GM12872 (cell line): ENCODE results near the gene CEMP1.

ENCODE experiments used
- TF ChIP-seq, protein P1 (sequence below): IDR thresholded peaks from 3 replicates; pipeline ENCODE4 v1.5.1; 2011; ENCODE audit warnings: low read depth, mild to moderate bottlenecking, low read length, moderate library complexity; ENCODE audit not compliant: insufficient read depth

CEMP1 gene

DNA sequence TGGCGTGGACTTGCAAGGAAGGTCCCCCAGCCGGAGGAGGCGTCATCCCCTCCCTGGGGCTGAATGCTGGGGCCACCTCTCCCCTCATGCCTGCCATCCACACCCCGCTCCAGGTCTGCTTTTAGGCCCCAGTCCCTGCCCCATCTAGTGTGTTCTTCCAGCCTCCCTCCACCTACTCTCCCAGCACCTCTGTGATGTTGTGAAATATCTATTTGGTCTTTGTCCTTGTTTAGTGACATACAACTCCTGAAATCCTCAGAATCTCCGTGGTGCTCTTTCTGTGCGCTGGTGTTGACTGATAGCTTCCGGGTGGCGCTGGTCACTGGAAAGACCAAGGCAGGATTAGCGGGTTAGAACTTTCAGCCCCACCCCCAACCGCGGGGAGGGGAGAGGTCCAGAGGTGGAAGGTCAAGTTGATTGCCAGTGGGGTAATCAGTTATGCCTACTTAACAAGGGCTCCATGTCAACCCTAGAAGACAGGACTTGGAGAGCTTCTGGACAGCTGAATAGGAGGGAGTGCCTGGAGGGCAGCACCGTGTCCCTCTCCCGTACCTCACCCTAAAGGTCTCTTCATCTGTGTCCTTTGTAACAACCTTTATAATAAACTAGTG, 46.2 kb downstream of the CEMP1 start:
- TF ChIP-seq, protein P1, sequence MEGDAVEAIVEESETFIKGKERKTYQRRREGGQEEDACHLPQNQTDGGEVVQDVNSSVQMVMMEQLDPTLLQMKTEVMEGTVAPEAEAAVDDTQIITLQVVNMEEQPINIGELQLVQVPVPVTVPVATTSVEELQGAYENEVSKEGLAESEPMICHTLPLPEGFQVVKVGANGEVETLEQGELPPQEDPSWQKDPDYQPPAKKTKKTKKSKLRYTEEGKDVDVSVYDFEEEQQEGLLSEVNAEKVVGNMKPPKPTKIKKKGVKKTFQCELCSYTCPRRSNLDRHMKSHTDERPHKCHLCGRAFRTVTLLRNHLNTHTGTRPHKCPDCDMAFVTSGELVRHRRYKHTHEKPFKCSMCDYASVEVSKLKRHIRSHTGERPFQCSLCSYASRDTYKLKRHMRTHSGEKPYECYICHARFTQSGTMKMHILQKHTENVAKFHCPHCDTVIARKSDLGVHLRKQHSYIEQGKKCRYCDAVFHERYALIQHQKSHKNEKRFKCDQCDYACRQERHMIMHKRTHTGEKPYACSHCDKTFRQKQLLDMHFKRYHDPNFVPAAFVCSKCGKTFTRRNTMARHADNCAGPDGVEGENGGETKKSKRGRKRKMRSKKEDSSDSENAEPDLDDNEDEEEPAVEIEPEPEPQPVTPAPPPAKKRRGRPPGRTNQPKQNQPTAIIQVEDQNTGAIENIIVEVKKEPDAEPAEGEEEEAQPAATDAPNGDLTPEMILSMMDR: no peak

DNA sequence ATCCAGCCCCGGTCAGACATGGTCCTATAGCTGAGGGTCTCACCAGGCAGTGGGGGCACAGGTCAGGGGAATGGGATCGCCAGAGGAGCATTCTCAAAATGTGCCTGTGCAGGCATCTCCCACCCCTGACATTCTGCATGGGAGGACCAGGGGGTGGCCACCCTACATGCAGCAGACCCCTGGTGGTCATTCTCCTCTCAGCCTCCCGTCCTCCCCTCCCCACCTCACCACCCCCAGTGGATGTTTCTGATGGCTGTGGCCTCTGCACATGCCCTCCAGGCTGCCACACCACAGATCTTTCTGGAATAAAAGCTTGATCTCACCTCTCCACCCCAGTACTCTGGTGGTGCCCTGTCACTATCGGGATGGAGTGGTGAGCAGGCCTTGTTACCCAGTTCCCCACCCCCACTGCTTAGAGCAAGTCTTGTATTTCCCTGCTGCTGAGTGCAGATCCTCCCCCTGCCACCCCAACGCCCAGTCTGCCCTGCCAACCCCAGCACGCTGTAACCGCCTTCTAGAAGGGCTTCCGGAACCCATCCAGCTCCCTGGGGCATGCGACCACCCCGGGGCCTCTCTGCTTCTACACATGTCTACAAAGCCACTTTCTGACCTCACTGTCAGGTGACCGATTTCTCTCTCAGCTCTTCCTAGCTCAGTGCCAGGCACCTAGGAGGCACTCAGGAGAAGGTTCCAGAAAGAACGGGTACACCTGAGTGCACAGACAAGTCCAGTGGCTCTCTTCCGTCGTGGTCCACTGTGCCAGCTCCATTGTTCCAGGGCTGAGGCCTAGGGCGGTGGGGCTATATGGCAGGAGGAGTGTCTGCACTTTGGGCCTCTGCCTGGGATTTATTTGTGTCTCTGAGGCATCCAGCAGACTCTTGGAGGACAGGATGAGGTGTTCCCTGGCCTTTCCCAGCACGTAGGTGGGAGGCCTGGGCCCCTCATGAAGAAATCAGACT, 47.0 kb downstream of the CEMP1 start:
- TF ChIP-seq, protein P1: no peak

GRCh38 chr16:2482708-2483534, 48.3 kb downstream of the CEMP1 start:
- TF ChIP-seq, protein P1: no peak

GRCh38 chr16:2482249-2482648, 49.0 kb downstream of the CEMP1 start:
- TF ChIP-seq, protein P1: no peak

DNA sequence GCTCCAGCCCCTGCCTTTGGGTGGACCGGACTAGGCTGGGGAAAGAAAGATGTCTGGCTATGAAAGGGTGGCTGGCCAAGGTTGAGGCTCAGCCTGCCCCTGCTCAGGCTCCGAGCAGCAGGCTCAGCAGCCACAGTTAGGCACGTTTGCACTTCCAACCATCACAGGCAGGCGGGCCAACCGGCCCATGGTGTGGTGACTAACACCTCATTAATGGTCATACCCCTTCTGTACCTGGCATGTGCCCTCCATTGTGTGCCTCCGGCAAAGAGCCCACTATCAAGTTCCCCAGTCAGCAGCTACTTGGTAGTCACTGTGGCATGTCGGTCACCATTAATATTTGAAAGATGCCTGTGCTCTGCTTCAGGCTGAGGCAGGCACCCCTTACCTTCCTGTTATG, 49.5 kb downstream of the CEMP1 start:
- TF ChIP-seq, protein P1: no peak

DNA sequence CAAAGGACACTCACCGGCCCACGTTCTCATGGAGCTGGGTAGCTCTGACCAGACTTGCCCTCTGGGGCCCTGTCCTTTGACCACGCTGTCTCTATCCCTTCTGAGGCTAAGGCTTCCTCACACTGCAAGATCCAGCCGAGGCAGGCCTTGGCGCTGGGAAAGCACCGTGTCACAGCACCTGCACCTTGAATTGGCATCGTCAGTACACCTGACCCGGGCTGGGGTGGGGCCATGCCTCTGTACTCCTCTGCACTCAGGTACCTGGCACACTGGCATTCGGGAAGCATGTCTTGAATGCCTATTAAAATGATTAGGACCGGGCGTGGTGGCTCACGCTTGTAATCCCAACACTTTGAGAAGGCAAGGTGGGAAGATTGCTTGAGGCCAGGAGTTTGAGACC, 50.3 kb downstream of the CEMP1 start:
- TF ChIP-seq, protein P1: no peak
